GM13976 (cell line): ENCODE results near the gene SKIDA1.

Source experiments
- DNase-seq: peaks from one replicate; pipeline ENCODE4 v3.0.0; 2012; ENCODE audit warnings: low spot score
- CTCF ChIP-seq: IDR thresholded peaks from 2 replicates; pipeline ENCODE4 v1.5.1; 2012; ENCODE audit warnings: borderline replicate concordance, mild to moderate bottlenecking; ENCODE audit not compliant: insufficient read depth; ENCODE audit errors: extremely low read depth, missing control alignments, control extremely low read depth
- in situ Hi-C: fragments of 300-500 bp; cut with MboI; formaldehyde crosslinking; loops from one replicate; pipeline ENCODE4 v1.12.0; 2022; ENCODE audit warnings: low sequenced_read_pairs, mixed read lengths, inconsistent platforms; ENCODE audit not compliant: unreplicated experiment

Gene SKIDA1

GRCh38 chr10:21497177-21497807, 28.2 kb downstream of the SKIDA1 start:
- TF ChIP-seq CTCF: no peak
- peak; percentile 62 for DNase-seq
- in situ Hi-C loops: loop anchor here (10.0 to 25.0 kb wide), 3 partner anchors 222 to 410 kb away; no protein-coding TSS in a partner anchor

- peak; percentile 76 for DNase-seq
- in situ Hi-C loops: loop anchor here (10.0 to 25.0 kb wide), 3 partner anchors 222 to 409 kb away; no protein-coding TSS in a partner anchor
- peak; percentile 49 for TF ChIP-seq CTCF
Measured at GRCh38 chr10:21496343-21497176, 28.9 kb downstream of the SKIDA1 start.

GRCh38 chr10:21495752-21496342, 29.6 kb downstream of the SKIDA1 start:
- peak; percentile 95 for DNase-seq
- in situ Hi-C loops: loop anchor here (10.0 to 25.0 kb wide), 3 partner anchors 221 to 409 kb away; no protein-coding TSS in a partner anchor
- TF ChIP-seq CTCF: peak; percentile 93

GRCh38 chr10:21495002-21495751, 30.3 kb downstream of the SKIDA1 start:
- TF ChIP-seq CTCF: no peak
- in situ Hi-C loops: loop anchor here (10.0 to 25.0 kb wide), 3 partner anchors 220 to 408 kb away; no protein-coding TSS in a partner anchor
- DNase-seq: peak; percentile 48

- TF ChIP-seq CTCF: no peak
- in situ Hi-C loops: loop anchor here (10.0 to 25.0 kb wide), 3 partner anchors 220 to 407 kb away; no protein-coding TSS in a partner anchor
- DNase-seq: peak; percentile 61
Measured at GRCh38 chr10:21494191-21495001, 31.1 kb downstream of the SKIDA1 start.
